SK-N-SH (cell line): ENCODE results near the gene GRAMD2A. TPM values are rescaled to one million over a fixed set of nuclear protein-coding genes. Genes with fewer than 3 reads are reported as not detected.

Experiments used
- CTCF ChIA-PET: fragments of 300-600, 350-600 bp; formaldehyde crosslinking; extraction: SDS; loops from one replicate; lab custom pipeline; 2021; lab: Yijun Ruan, JAX
- POLR2A ChIA-PET: fragments of 350-600 bp; sonication (Branson Sonifier 250); formaldehyde crosslinking; extraction: SDS; loops from one replicate; lab custom pipeline; 2020; ENCODE audit warnings: antibody characterized with exemption, inconsistent platforms; lab: Yijun Ruan, JAX
- DNase-seq: peaks from one replicate; pipeline ENCODE4 v3.0.0; 2012
- H2AFZ ChIP-seq: fragments of 200-600 bp; sonication (generic); 2 replicates; pipeline ENCODE4 v1.8.1; 2016; ENCODE audit warnings: antibody characterized with exemption, mild to moderate bottlenecking, low read depth
- H3F3A ChIP-seq: fragments of 200-600 bp; sonication (generic); replicated peaks from 2 replicates; pipeline ENCODE3; 2016; ENCODE audit warnings: antibody characterized with exemption, mild to moderate bottlenecking; ENCODE audit not compliant: insufficient read depth
- H3K27ac ChIP-seq, 2 experiments: fragments of 200-500 bp in 1 of 2; fragments of 200-600 bp in 1 of 2; sonication (Bioruptor generic) in 1 of 2; sonication (generic), shearing (Covaris generic) in 1 of 2; 2 replicates each; pipeline versions ENCODE4 v1.5.1 to v1.6.1; 2014 to 2016; ENCODE audit warnings: low read depth in 2 of 2, inconsistent platforms in 1 of 2, low read length in 1 of 2, mild to moderate bottlenecking in 1 of 2, mixed read lengths in 1 of 2
- H3K27me3 ChIP-seq: fragments of 200-600 bp; sonication (generic), shearing (Covaris generic); 2 replicates; pipeline ENCODE4 v1.6.1; 2016; ENCODE audit warnings: mixed run types; ENCODE audit not compliant: insufficient read depth
- H3K36me3 ChIP-seq, 2 experiments: fragments of 200-500 bp in 1 of 2; fragments of 200-600 bp in 1 of 2; sonication (Bioruptor generic) in 1 of 2; sonication (generic) in 1 of 2; replicated peaks in 1 of 2; 2 replicates each; pipeline versions ENCODE3 to v1.5.1; 2014 to 2016; ENCODE audit warnings: low read length in 1 of 2, mild to moderate bottlenecking in 1 of 2; ENCODE audit not compliant: insufficient read depth in 2 of 2, control insufficient read depth in 1 of 2
- H3K4me1 ChIP-seq, 2 experiments: fragments of 200-500 bp in 1 of 2; fragments of 200-600 bp in 1 of 2; sonication (Bioruptor generic) in 1 of 2; sonication (generic), shearing (Covaris generic) in 1 of 2; 2 replicates each; pipeline versions ENCODE4 v1.5.1 to v1.6.1; 2014 to 2016; ENCODE audit warnings: low read depth in 1 of 2, low read length in 1 of 2, mixed run types in 1 of 2; ENCODE audit not compliant: insufficient read depth in 2 of 2, control insufficient read depth in 1 of 2
- H3K4me2 ChIP-seq: fragments of 200-600 bp; sonication (generic), shearing (Covaris generic); 2 replicates; pipeline ENCODE4 v1.6.1; 2017; ENCODE audit warnings: mixed run types
- H3K4me3 ChIP-seq, 2 experiments: fragments of 200-500 bp in 1 of 2; fragments of 200-600 bp in 1 of 2; sonication (Bioruptor generic) in 1 of 2; sonication (generic), shearing (Covaris generic) in 1 of 2; 2 replicates each; pipeline versions ENCODE4 v1.5.1 to v1.8.1; 2014 to 2016; ENCODE audit warnings: low read depth in 2 of 2, inconsistent platforms in 1 of 2, low read length in 1 of 2, mild to moderate bottlenecking in 1 of 2, mixed read lengths in 1 of 2, moderate library complexity in 1 of 2
- H3K79me2 ChIP-seq: fragments of 200-600 bp; sonication (generic); 2 replicates; pipeline ENCODE4 v1.8.1; 2017; ENCODE audit warnings: mild to moderate bottlenecking; ENCODE audit not compliant: insufficient read depth
- H3K9ac ChIP-seq: fragments of 200-600 bp; sonication (generic); 2 replicates; pipeline ENCODE4 v1.6.1; 2017; ENCODE audit warnings: mixed run types
- H3K9me2 ChIP-seq: fragments of 200-600 bp; sonication (generic); 2 replicates; pipeline ENCODE4 v1.6.1; 2017; ENCODE audit warnings: mixed run types
- H3K9me3 ChIP-seq: fragments of 200-600 bp; sonication (generic); 2 replicates; pipeline ENCODE4 v1.6.1; 2017; ENCODE audit warnings: mixed run types, mild to moderate bottlenecking, moderate library complexity
- H4K20me1 ChIP-seq: fragments of 200-600 bp; sonication (generic); 2 replicates; pipeline ENCODE4 v1.6.1; 2017; ENCODE audit warnings: mild to moderate bottlenecking, mixed run types; ENCODE audit not compliant: insufficient read depth
- CHD2 ChIP-seq: fragments of 150-350 bp; IDR thresholded peaks from 2 replicates; pipeline ENCODE4 v1.6.1; 2018; ENCODE audit warnings: low read length; ENCODE audit not compliant: partially characterized antibody
- ELF1 ChIP-seq: IDR thresholded peaks from 2 replicates; pipeline ENCODE4 v1.4.0; 2012
- EP300 ChIP-seq, 2 experiments: IDR thresholded peaks; 2 replicates each; pipeline versions ENCODE4 v1.4.0 to v1.6.1; 2012; ENCODE audit warnings: borderline replicate concordance in 1 of 2, low read depth in 1 of 2, low read length in 1 of 2
- FOSL2 ChIP-seq: IDR thresholded peaks from 2 replicates; pipeline ENCODE4 v1.4.0; 2012; ENCODE audit warnings: low read depth, mild to moderate bottlenecking, moderate library complexity, borderline replicate concordance
- FOXJ3 ChIP-seq: sonication (generic); formaldehyde crosslinking; IDR thresholded peaks from 2 replicates; pipeline ENCODE4 v1.5.1; 2020; ENCODE audit warnings: mild to moderate bottlenecking, missing genetic modification reagents
- FOXM1 ChIP-seq: IDR thresholded peaks from 2 replicates; pipeline ENCODE4 v1.4.0; 2012; ENCODE audit warnings: low read depth, mild to moderate bottlenecking
- JUND ChIP-seq: IDR thresholded peaks from 2 replicates; pipeline ENCODE4 v1.4.0; 2012
- MEF2A ChIP-seq: IDR thresholded peaks from 2 replicates; pipeline ENCODE4 v1.4.0; 2012; ENCODE audit warnings: low read depth, borderline replicate concordance
- MXI1 ChIP-seq: IDR thresholded peaks from 2 replicates; pipeline ENCODE4 v1.6.1; 2012; ENCODE audit warnings: mild to moderate bottlenecking, low read depth, low read length, improper control_type of control experiment
- NFIC ChIP-seq: IDR thresholded peaks from 2 replicates; pipeline ENCODE4 v1.4.0; 2012; ENCODE audit warnings: borderline replicate concordance
- NRF1 ChIP-seq: IDR thresholded peaks from 2 replicates; pipeline ENCODE4 v1.6.1; 2012; ENCODE audit warnings: low read depth, mild to moderate bottlenecking, low read length
- POLR2AphosphoS5 ChIP-seq: IDR thresholded peaks from 2 replicates; pipeline ENCODE4 v1.6.1; 2012; ENCODE audit warnings: low read depth, low read length
- RAD21 ChIP-seq: IDR thresholded peaks from 2 replicates; pipeline ENCODE4 v1.6.1; 2012; ENCODE audit warnings: mild to moderate bottlenecking, low read length
- RFX5 ChIP-seq: IDR thresholded peaks from 2 replicates; pipeline ENCODE4 v1.6.1; 2012; ENCODE audit warnings: mild to moderate bottlenecking, improper control_type of control experiment, low read length
- RXRA ChIP-seq: IDR thresholded peaks from 2 replicates; pipeline ENCODE4 v1.4.0; 2012; ENCODE audit warnings: low read depth, mild to moderate bottlenecking, borderline replicate concordance
- SMC3 ChIP-seq: IDR thresholded peaks from 2 replicates; pipeline ENCODE4 v1.6.1; 2012; ENCODE audit warnings: low read depth, low read length, improper control_type of control experiment
- TAF1 ChIP-seq: IDR thresholded peaks from 2 replicates; pipeline ENCODE4 v1.6.1; 2012; ENCODE audit warnings: low read depth, mild to moderate bottlenecking, low read length, moderate library complexity, borderline replicate concordance
- TCF12 ChIP-seq: IDR thresholded peaks from 2 replicates; pipeline ENCODE4 v1.4.0; 2012
- TEAD4 ChIP-seq: IDR thresholded peaks from 2 replicates; pipeline ENCODE4 v1.4.0; 2012; ENCODE audit warnings: mild to moderate bottlenecking, borderline replicate concordance; ENCODE audit not compliant: insufficient read depth
- USF1 ChIP-seq: IDR thresholded peaks from 2 replicates; pipeline ENCODE4 v1.4.0; 2012; ENCODE audit warnings: low read depth, borderline replicate concordance
- YY1 ChIP-seq: IDR thresholded peaks from 2 replicates; pipeline ENCODE4 v1.4.0; 2012; ENCODE audit warnings: low read depth, mild to moderate bottlenecking
- WGBS: methylation state at CpG from one replicate; pipeline ENCODE4 v1.1.6; 2017; ENCODE audit warnings: low lambda C conversion rate; 5-methylcytosine and 5-hydroxymethylcytosine counted together
- polyA plus RNA-seq, 3 experiments: library from polyadenylated mRNA; depleted of rRNA; stranded (reverse); fragments of >200 nt; gene quantifications; 2 replicates each; pipeline ENCODE4 v1.2.3, GENCODE V29; 2012
- TF ChIP-seq, protein P1 (sequence below): IDR thresholded peaks from 2 replicates; pipeline ENCODE4 v1.4.0; 2012; ENCODE audit warnings: low read depth, borderline replicate concordance
- TF ChIP-seq, protein P2 (sequence below): IDR thresholded peaks from 2 replicates; pipeline ENCODE4 v1.6.1; 2012; ENCODE audit warnings: mild to moderate bottlenecking, low read depth, low read length, moderate library complexity

GRAMD2A gene
- polyA plus RNA-seq, 1 of the 3 experiments (the other 2 are of a cell fraction) = 0.10 TPM

GRCh38 chr15:72231833-72232478 is 34.4 kb upstream of the GRAMD2A start (continued):
- TF ChIP-seq ELF1 (peak; percentile 18; the same call in 1 of the 2 replicates), JUND (peak; percentile 46), RXRA (no peak), MXI1 (no peak), CHD2 (no peak), FOXJ3 (CRISPR knock-in tag) (no peak), FOSL2 (peak; percentile 48; the same call in 1 of the 2 replicates), MEF2A (no peak), TCF12 (peak; percentile 27; the same call in 1 of the 2 replicates)

- H3K9ac ChIP-seq = peak within 1 kb of the TSS; percentile 96
- H3K4me3 ChIP-seq = peak within 1 kb of the TSS; percentile 88 to 90
- H3K79me2 ChIP-seq = peaks cover 76% of the 10 kb centered on the region
- H3K9me2 ChIP-seq = no peaks in the 10 kb centered on the region
- no peaks in the 10 kb centered on the region for H3K27me3 ChIP-seq
- peak within 1 kb of the TSS; percentile 89 to 96 for H3K27ac ChIP-seq
- peak within 1 kb of the TSS; percentile 93 for H3K4me2 ChIP-seq
- ChIA-PET POLR2A (interaction anchor here (1.0 to 3.3 kb wide), 9 partner anchors 8 to 89 kb away, joined by 3 to 28 read pairs (median 6); partner anchors contain the start of genes CELF6 and GRAMD2A), CTCF (interaction anchor here (1.0 to 3.5 kb wide), 5 partner anchors 10 to 487 kb away, joined by 3 to 23 read pairs (median 4); no protein-coding TSS in a partner anchor)
- peaks cover 18 to 35% of the 10 kb centered on the region in 2 experiments; a peak in 3 of 4 replicates for H3K4me1 ChIP-seq
- H4K20me1 ChIP-seq = peaks cover 33% of the 10 kb centered on the region
- H3F3A ChIP-seq = peaks cover 50% of the 10 kb centered on the region
- H2AFZ ChIP-seq = no peak within 1 kb of the TSS; the same call in 1 of the 2 replicates
- WGBS = 0% methylated on average over 38 of the region's 67 CpGs
- H3K36me3 ChIP-seq = peaks cover 0 to 7% of the 10 kb centered on the region in 2 experiments
- H3K9me3 ChIP-seq = no peaks in the 10 kb centered on the region
- peak; percentile 96 for DNase-seq
- TF ChIP-seq EP300 (IDR thresholded peaks at IDR 0.05; ENCODE audit: borderline replicate concordance in 1 of 2, low read depth in 1 of 2, low read length in 1 of 2) = peak in 1 of 2 experiments; percentile 56; a peak in 1 of 4 replicates
- no peak for TF ChIP-seq RAD21
- TF ChIP-seq FOSL2 = no peak
- TF ChIP-seq TCF12 = peak; percentile 68
- TF ChIP-seq ELF1 = peak; percentile 49; the same call in 1 of the 2 replicates
- TF ChIP-seq USF1 = peak; percentile 12; the same call in 1 of the 2 replicates
- peak; percentile 99 for TF ChIP-seq TAF1
- TF ChIP-seq, protein P1, sequence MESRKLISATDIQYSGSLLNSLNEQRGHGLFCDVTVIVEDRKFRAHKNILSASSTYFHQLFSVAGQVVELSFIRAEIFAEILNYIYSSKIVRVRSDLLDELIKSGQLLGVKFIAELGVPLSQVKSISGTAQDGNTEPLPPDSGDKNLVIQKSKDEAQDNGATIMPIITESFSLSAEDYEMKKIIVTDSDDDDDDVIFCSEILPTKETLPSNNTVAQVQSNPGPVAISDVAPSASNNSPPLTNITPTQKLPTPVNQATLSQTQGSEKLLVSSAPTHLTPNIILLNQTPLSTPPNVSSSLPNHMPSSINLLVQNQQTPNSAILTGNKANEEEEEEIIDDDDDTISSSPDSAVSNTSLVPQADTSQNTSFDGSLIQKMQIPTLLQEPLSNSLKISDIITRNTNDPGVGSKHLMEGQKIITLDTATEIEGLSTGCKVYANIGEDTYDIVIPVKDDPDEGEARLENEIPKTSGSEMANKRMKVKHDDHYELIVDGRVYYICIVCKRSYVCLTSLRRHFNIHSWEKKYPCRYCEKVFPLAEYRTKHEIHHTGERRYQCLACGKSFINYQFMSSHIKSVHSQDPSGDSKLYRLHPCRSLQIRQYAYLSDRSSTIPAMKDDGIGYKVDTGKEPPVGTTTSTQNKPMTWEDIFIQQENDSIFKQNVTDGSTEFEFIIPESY = no peak; the same call in 1 of the 2 replicates
- 0 out of 2 replicates have a peak, but pooled peaks have one; percentile 0 for TF ChIP-seq JUND
- no peak for TF ChIP-seq FOXJ3 (CRISPR knock-in tag)
- peak; percentile 99 for TF ChIP-seq POLR2AphosphoS5
- peak; percentile 72; the same call in 1 of the 2 replicates for TF ChIP-seq NFIC
- TF ChIP-seq YY1 = no peak
- no peak for TF ChIP-seq SMC3
- TF ChIP-seq NRF1 = peak; percentile 41; the same call in 1 of the 2 replicates
- peak; percentile 58 for TF ChIP-seq TEAD4
- 0 out of 2 replicates have a peak, but pooled peaks have one; percentile 65 for TF ChIP-seq FOXM1
- peak; percentile 67 for TF ChIP-seq MXI1
- TF ChIP-seq, protein P2, sequence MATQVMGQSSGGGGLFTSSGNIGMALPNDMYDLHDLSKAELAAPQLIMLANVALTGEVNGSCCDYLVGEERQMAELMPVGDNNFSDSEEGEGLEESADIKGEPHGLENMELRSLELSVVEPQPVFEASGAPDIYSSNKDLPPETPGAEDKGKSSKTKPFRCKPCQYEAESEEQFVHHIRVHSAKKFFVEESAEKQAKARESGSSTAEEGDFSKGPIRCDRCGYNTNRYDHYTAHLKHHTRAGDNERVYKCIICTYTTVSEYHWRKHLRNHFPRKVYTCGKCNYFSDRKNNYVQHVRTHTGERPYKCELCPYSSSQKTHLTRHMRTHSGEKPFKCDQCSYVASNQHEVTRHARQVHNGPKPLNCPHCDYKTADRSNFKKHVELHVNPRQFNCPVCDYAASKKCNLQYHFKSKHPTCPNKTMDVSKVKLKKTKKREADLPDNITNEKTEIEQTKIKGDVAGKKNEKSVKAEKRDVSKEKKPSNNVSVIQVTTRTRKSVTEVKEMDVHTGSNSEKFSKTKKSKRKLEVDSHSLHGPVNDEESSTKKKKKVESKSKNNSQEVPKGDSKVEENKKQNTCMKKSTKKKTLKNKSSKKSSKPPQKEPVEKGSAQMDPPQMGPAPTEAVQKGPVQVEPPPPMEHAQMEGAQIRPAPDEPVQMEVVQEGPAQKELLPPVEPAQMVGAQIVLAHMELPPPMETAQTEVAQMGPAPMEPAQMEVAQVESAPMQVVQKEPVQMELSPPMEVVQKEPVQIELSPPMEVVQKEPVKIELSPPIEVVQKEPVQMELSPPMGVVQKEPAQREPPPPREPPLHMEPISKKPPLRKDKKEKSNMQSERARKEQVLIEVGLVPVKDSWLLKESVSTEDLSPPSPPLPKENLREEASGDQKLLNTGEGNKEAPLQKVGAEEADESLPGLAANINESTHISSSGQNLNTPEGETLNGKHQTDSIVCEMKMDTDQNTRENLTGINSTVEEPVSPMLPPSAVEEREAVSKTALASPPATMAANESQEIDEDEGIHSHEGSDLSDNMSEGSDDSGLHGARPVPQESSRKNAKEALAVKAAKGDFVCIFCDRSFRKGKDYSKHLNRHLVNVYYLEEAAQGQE = peak; percentile 81
- peak; percentile 96 for TF ChIP-seq CHD2
- 0 out of 2 replicates have a peak, but pooled peaks have one; percentile 10 for TF ChIP-seq RFX5
Measured at GRCh38 chr15:72231066-72231832, 33.7 kb upstream of the GRAMD2A start, which contains the start of gene PKM. Gene PKM (minus strand): TSS chr15:72231190. CDS start chr15:72219097, 12,093 bp downstream.
